GM12801 (cell line): Measurements from ENCODE around the gene ODAD4.

Experiments
- TF ChIP-seq, protein P1 (sequence below): IDR thresholded peaks from one replicate; pipeline ENCODE4 v1.5.1; 2011; ENCODE audit warnings: control low read depth; ENCODE audit not compliant: insufficient read length; ENCODE audit errors: extremely low read depth

The ODAD4 gene

GRCh38 chr17:41894791-41895331 is 35.6 kb upstream of the ODAD4 start:
- TF ChIP-seq, protein P1, sequence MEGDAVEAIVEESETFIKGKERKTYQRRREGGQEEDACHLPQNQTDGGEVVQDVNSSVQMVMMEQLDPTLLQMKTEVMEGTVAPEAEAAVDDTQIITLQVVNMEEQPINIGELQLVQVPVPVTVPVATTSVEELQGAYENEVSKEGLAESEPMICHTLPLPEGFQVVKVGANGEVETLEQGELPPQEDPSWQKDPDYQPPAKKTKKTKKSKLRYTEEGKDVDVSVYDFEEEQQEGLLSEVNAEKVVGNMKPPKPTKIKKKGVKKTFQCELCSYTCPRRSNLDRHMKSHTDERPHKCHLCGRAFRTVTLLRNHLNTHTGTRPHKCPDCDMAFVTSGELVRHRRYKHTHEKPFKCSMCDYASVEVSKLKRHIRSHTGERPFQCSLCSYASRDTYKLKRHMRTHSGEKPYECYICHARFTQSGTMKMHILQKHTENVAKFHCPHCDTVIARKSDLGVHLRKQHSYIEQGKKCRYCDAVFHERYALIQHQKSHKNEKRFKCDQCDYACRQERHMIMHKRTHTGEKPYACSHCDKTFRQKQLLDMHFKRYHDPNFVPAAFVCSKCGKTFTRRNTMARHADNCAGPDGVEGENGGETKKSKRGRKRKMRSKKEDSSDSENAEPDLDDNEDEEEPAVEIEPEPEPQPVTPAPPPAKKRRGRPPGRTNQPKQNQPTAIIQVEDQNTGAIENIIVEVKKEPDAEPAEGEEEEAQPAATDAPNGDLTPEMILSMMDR = no peak

GRCh38 chr17:41895617-41896016 is 34.8 kb upstream of the ODAD4 start:
- TF ChIP-seq, protein P1 = no peak

GRCh38 chr17:41896726-41897125 is 33.7 kb upstream of the ODAD4 start:
- TF ChIP-seq, protein P1 = no peak

GRCh38 chr17:41901646-41902045 is 28.8 kb upstream of the ODAD4 start:
- TF ChIP-seq, protein P1 = no peak

DNA sequence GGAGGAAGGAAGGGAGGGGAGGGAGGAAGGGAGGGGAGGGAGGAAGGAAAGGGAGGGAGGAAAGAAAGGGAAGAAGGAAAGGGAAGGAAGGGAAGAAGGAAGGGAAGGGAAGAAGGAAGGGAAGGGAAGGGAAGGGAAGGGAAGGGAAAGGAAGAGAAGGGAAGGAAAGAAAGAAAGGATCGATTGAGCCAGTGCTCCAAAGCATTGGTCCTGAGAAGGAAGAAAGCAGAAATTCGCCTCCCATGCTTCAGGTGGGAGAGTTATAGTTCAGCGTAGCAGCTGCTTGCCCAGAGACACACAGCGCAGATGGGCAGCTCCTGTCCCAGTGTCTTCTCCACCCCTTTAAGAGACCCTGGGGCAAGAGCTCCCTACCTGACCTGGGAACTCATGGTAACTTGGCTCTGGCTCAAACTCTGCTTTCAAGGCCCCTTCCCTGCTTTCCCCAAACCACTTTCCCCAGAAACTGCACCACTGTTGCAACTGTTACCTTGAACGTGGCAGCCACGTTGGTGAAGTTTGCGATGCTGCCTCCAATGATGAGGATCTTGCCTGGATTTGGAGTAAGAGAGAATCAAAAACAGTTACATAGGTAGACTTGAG is 26.1 kb upstream of the ODAD4 start:
- TF ChIP-seq, protein P1 = no peak

DNA sequence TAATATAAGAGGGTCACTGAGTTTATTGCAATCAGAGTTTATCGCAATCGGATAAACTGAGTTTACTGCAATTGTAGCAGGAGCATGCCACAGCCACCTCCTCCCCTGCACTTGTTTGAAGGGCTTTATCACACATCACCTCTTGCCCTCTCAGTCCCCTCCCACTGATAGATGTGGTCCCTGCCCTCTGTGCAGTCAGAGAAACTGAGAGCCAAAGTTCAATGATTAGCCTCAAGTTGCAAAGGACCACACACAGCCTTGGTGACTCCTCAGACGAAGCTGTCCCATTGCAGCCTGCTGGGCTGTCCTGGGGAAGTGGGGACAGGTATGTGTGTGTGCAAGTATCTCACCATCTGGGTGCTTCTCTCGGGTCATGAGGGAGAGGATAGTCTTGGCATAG is 25.2 kb upstream of the ODAD4 start:
- TF ChIP-seq, protein P1 = no peak

DNA sequence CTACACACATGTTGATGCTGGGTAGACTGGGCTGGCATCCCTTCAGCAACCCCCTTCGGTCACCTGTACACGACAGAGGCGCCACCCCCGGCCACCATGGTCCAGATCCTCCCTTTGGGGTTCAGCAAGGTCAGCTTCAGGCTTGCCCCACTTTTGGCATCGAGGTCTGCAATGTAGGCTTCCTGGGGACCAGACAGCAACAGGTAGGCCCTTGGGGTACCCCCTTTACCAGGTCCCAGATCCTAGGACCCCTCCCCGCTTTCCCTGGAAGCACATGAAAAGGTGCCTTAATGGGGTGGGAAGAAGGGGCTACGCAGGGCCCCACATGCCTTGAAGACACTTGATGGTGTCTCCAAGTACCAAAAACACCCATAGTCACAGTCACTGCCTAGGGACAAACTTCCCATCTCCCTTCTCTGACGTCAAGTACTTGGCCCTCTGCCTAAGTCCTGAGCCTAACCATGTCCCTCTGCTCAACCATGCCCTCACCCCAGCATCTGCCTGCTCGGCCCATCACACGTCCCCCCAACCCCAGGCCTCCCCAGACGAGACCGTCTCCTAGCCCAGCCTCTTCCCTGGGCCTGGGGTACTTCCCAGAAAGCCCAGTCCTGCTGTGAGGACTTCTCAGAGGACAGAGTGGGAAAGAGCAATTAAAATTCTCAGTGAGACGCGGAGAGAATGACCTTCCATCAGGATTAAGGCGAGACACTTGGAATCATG is 23.8 kb upstream of the ODAD4 start:
- TF ChIP-seq, protein P1 = no peak
